HG02571 (cell line): Measurements from ENCODE around the gene FCGR2B.
"Not testable (repeated sequence)": the region's sequence is repeated elsewhere in the genome, so short reads cannot be mapped to it uniquely, and the experiment has no call there.

ENCODE experiments used
- ATAC-seq: cut with Tn5 transposase; IDR thresholded peaks from one replicate; pipeline ENCODE4 v1.9.1; 2021; ENCODE audit warnings: mild to moderate bottlenecking, moderate library complexity; ENCODE audit not compliant: unreplicated experiment

FCGR2B gene

DNA sequence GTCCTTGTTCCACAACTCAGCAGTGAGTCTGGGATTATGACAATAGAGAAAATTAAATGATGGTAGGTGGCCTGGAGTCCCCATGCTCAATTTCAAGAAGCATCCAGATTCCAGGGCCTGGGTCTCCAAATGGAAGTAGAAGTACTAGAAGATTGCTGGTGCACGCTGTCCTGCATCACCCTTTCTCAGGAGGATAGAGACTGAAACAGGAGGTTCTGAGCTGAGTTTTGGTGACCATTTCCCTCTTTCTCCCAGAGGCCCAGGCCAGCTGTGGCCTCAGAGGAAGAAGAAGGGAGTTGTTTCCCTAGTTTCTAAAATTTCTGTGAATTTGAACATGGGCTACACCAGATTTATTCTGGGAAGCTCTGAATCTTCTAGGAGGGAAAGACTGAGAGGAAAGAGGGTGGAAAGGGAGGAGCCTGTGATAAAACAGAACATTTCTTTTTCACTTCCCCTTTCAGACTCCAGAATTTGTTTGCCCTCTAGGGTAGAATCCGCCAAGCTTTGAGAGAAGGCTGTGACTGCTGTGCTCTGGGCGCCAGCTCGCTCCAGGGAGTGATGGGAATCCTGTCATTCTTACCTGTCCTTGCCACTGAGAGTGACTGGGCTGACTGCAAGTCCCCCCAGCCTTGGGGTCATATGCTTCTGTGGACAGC is at the start of gene FCGR2B:
Gene FCGR2B, plus strand, starts transcription at position 460 of the 656 bp plus-strand sequence. Its CDS starts 99 bp downstream, at position 559.
- ATAC-seq: peak; percentile 65

GRCh38 chr1:161616417-161616816 is 46.5 kb upstream of the FCGR2B start:
- not testable (repeated sequence) for ATAC-seq

GRCh38 chr1:161618517-161618916 is 44.4 kb upstream of the FCGR2B start:
- ATAC-seq: not testable (repeated sequence)

- not testable (repeated sequence) for ATAC-seq
These were observed 42.5 kb upstream of the FCGR2B start for GRCh38 chr1:161620399-161620798.

DNA sequence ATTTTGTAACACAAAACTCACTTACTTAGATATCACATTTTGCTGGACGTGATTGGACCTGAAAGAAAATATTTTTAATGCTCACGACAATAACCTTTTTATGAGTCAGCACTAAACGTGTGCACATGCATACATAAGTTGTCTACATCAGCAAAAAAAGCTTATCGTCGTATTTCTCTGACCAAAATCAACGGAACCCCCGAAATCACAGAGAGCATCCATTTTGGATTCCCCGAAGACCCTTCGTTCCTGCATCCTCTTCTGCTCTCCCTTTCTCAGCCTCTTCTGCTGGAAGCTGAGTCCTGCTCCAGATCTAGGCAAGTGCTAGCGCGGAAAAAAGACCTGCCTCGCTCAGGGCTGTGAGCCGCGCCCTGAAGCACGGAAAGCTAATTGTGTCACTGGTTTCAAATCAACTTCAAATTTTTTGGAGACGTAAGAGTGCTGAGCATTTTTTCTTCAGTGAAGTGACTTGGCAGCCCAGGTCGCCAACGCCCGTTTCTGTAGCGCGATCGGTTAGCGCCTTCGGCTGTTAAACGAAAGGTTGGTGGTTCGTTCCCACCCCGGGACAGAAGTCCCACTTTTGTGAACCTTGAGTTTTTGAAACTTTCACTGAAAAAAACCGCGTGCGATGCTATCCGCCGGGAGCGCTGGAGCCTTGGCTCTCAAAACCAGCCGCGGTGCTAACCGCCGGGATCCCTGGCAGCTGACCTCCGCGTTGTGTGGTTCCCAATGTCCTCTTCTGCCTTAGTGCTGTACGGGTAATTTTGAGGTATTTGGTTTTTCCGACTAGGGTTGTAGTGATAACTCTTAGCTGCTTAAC is 41.6 kb upstream of the FCGR2B start:
- peak; percentile 45 for ATAC-seq

DNA sequence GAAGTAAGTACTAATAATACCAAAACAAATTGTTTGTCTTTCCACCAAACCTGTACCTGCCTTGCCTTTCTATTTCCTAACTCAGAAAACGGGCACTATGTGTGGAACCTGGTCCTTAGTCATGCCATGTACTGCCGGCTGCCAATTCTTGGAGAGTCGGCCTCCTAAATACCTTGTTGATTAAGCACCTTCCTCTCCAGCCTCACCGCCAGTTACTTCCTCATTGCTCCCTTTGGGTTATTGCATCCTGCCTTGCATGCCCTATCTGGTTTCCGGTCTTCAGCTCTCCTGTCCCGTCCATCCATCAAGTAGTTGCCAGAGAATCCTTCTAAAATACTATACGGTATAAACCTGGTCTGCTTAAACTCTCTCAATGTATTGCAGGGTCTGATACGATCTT is 40.9 kb upstream of the FCGR2B start:
- ATAC-seq: peak; percentile 25

GRCh38 chr1:161623401-161624051 is 39.4 kb upstream of the FCGR2B start:
- ATAC-seq: not testable (repeated sequence)

GRCh38 chr1:161624605-161625004 is 38.3 kb upstream of the FCGR2B start:
- ATAC-seq: not testable (repeated sequence)

DNA sequence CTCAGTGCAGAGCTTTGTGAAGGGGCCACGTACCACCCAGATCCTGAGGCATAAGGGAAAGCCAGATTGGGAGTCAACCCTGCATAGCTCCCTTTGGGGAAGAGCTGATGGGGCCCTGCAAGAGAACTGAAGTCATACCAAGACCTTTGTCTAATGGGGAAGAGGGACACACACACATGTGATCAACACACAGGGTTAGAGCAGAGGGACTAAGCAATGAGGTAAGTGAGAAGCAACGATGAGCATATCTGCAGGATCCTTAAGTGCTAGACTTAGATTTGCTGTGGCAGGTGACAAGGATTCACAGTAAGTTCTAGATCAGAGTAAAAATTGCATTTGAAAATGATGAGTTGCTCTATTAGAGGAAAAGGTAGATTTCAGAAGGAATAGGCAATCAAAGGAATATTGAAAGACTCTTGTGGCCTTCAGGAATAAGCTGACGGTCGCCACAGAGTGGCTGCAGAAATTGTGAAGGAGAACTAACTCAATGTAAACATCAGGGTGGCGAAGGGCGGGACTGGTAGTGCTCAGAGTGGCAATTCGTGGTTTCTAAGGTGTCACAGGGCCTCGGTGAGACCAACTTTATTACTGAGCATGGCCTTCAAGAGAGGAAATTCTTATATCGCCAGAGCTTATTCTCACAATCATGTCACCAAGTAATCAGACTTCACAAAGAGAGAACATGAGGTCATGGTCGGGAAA is 36.3 kb upstream of the FCGR2B start:
- ATAC-seq: not testable (repeated sequence)

DNA sequence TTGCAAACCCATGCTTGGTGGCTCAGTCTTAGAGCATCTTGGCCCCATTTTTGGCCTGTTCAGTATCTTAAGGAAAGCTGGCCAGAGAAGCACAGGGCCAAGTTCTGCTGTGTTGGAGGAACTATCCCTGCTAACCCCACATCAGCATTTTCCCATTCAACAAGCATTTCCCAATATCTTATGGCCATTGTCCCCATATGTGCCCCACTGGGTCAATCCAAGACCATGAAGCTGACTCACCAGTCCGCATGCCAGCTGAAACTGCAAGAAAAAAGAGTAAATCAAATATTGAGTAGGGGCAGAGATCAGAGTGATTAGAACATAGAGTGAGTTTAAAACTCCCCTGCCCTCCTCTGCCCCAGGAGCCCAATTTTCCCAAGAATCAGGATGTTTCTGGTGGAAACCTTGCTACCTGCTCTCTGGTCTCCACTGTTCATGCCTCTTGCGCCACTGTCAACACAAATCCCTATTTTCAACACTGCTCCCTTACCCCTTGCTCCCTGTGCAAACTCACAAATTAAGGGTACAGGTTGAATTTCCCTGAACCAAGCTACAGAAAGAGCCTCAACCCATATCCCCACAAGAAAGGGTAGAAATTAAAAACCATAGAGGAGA is 32.7 kb upstream of the FCGR2B start:
- not testable (repeated sequence) for ATAC-seq

GRCh38 chr1:161631076-161631475 is 31.9 kb upstream of the FCGR2B start, which contains the start of gene FCGR3B:
Gene FCGR3B, minus strand, starts transcription at chr1:161631176. Its CDS starts 82 bp downstream, at chr1:161631094.
- ATAC-seq: no peak

- not testable (repeated sequence) for ATAC-seq
These were observed 27.9 kb upstream of the FCGR2B start for GRCh38 chr1:161634993-161635392.

GRCh38 chr1:161636189-161636782 is 26.7 kb upstream of the FCGR2B start:
- not testable (repeated sequence) for ATAC-seq

GRCh38 chr1:161636976-161637375 is 26.0 kb upstream of the FCGR2B start:
- ATAC-seq: not testable (repeated sequence)

DNA sequence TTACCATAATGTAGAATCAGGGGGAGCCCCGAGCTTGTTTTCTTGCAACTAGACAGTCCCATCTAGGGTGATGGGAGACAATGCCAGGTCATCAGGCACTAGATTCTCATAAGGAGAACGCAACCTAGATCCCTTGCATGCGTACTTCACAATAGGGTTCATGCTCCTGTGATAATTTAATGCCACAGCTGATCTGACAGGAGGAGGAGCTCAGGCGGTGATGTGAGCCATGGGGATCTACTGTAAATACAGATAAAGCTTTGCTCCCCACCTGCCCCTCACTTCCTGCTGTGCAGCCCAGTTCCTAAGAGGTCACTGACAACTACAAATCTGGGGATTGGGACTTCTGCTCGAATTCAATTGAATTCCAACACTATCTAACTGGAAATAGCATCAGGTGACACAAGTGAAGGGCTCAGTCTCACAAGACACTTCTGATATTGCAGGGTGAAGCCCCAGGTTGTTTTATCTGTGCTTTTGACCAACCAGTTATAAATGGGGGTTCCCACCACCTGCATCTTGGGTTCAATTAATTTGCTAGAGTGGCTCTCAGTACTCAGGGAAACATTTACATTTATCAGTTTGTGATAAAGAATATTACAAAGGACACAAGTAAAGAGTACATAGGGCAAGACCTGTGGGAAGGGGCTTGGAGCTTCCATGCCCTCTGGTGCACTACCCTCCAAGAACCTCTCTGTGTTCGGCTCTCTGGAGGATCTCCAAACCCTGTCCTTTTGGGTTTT is 24.5 kb upstream of the FCGR2B start:
- not testable (repeated sequence) for ATAC-seq

DNA sequence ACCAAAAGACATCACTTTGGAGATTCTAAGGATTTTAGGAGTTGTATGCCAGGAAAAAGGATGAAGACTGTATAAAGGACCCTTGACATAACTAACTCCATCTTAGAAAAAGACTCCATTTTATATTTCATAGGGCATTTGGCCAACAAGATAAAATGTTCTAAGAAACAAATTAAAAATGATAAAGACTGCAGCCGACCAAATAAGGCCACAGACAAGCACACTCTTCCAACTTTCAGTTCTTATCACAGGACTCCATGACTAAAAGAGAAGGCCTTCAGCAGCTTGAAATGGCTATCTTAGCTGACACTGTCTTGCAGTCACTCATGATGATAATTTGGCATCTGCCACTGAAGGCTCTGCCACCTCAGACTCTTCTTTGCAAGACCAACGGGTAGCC is 23.7 kb upstream of the FCGR2B start:
- not testable (repeated sequence) for ATAC-seq

- not testable (repeated sequence) for ATAC-seq
These were observed 20.2 kb upstream of the FCGR2B start for GRCh38 chr1:161642697-161643096.

DNA sequence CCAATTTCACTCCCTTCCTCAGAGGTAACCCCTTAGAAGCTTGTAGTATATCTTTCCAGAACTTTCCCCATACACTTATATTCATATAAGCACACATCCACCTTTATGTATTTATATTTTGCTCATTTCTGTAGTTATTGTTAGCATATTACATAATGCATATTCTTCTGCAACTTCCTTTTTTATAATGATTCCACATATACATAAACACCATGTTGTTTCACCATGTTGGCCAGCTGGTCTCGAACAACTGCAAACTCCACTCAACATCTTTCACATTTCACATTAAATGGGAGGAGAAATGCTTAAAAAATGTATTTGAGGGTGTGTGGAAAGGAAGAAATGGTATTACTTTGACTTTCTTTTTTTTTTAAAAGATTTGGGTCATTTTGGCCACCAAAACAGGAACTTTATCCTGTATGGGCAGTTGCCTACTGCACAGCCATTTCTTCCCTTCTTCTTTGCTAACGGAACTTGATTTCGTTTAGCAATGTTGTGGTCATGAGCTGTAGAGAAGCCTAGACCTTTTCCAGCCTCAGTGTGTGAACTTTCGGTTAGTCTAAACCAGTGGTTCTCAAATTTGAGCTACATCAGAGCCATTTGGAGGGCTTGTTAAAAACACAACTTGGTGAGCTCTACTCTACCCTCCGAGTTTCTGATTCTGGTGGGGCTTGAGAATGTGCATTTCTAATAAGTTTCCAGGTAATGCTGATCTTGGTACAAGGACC is 19.3 kb upstream of the FCGR2B start:
- not testable (repeated sequence) for ATAC-seq

DNA sequence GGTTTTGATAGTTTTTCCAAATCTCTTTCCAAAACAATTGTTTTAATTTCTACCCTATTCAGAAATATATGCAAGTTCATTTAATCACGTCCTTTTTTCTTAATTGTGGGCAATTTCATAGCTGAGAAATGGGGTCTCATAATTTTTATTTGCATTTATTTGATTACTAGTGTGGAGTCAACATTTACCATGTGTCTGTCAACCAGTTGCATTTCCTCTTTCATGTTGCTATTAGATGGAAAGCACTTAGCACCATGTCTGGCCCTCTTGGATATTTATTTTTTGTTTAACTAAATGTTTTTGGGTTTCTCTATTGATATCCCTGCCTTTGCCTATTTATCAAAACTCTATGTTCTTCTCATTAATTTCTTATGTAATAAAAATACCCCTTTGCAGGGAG is 18.1 kb upstream of the FCGR2B start:
- not testable (repeated sequence) for ATAC-seq
